ENCODE results near the gene SVIL. TPM values are rescaled to one million over a fixed set of nuclear protein-coding genes. Genes with fewer than 3 reads are reported as not detected.
A peak's percentile ranks its signal among the peaks of the same experiment; 100 is the strongest.

Gene SVIL
- total and polyA plus RNA-seq, 11 donors: 95.2 to 589 (median 355) TPM

DNA sequence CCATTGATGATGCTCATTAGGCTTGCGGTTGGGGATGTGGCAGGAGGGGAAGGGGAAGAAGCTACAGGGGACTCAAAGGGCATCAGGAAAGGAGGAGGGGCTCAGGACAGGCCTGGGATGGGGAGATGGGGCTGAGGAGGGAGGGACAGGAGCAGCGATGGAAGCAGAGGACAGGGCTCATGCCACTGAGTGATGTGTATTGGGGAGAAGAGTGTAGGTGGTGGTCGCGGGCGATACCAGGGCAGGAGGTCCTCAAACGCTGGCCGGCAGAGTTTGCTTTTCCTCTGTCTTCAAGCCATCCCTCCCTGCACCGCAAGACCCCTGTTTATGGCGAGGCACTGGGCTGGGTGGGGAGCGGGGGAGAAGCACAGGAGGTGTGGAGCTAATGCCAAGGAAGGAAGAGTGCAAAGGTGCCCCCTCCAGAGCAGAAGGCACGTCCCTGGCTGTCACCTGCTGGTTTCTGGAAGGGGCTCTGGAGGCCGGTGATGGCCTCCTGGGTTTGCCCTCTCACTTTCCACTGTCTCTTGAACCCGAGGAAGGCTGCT is 134.7 kb downstream of the SVIL start:
- ATAC-seq (peak in 1 of 4 donors; percentile 7), DNase-seq (no peak)
- TF ChIP-seq, protein P1, sequence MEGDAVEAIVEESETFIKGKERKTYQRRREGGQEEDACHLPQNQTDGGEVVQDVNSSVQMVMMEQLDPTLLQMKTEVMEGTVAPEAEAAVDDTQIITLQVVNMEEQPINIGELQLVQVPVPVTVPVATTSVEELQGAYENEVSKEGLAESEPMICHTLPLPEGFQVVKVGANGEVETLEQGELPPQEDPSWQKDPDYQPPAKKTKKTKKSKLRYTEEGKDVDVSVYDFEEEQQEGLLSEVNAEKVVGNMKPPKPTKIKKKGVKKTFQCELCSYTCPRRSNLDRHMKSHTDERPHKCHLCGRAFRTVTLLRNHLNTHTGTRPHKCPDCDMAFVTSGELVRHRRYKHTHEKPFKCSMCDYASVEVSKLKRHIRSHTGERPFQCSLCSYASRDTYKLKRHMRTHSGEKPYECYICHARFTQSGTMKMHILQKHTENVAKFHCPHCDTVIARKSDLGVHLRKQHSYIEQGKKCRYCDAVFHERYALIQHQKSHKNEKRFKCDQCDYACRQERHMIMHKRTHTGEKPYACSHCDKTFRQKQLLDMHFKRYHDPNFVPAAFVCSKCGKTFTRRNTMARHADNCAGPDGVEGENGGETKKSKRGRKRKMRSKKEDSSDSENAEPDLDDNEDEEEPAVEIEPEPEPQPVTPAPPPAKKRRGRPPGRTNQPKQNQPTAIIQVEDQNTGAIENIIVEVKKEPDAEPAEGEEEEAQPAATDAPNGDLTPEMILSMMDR (IDR thresholded peaks at IDR 0.05): no peak
- TF ChIP-seq POLR2A (IDR thresholded peaks at IDR 0.05): no peak
- Histone ChIP-seq H3K4me1 (peaks cover 0 to 4% (median 0%) of the 10 kb centered on the region in 12 donors), H3K27ac (peak overlapping the region in 1 of 12 donors; percentile 24), H3K27me3 (no peaks in the 10 kb centered on the region), H3K9me3 (no peaks in the 10 kb centered on the region), H3K4me3 (no peak overlapping the region), H3K36me3 (peaks cover 0 to 90% (median 26%) of the 10 kb centered on the region in 9 donors)
- intact Hi-C loops (cut with DNase I): loop anchor here in 1 of 10 donors (5.0 to 10.0 kb wide), 2 partner anchors 123 to 1175 kb away; no protein-coding TSS in a partner anchor
- WGBS, 4 donors: 80 to 93% (median 93%) methylated on average over 11 to 13 of the region's 13 CpGs

- no peak overlapping the region for H3K4me3 ChIP-seq
- H3K4me1 ChIP-seq: peaks cover 0 to 4% (median 0%) of the 10 kb centered on the region in 12 donors
- DNase-seq (peak; percentile 63 to 88 (median 65)), ATAC-seq (peak in 3 of 4 donors; percentile 73 to 81 (median 79))
- H3K9me3 ChIP-seq: no peaks in the 10 kb centered on the region
- H3K27me3 ChIP-seq: no peaks in the 10 kb centered on the region
- no peak overlapping the region for H3K27ac ChIP-seq
- 29 to 31% (median 30%) methylated on average over 14 of the region's 14 CpGs for WGBS, 4 donors
- TF ChIP-seq, protein P1 (IDR thresholded peaks at IDR 0.05): peak; percentile 81 to 95 (median 90)
- no peak for TF ChIP-seq POLR2A (IDR thresholded peaks at IDR 0.05)
- intact Hi-C loops (cut with DNase I): loop anchor here in 2 of 10 donors (2.0 to 5.0 kb wide), 2 partner anchors 110 to 119 kb away; no protein-coding TSS in a partner anchor
- H3K36me3 ChIP-seq: peaks cover 2 to 92% (median 54%) of the 10 kb centered on the region in 9 donors
Measured at GRCh38 chr10:29496341-29497162, 138.2 kb downstream of the SVIL start.

GRCh38 chr10:29495366-29495765 is 139.4 kb downstream of the SVIL start:
- no peak overlapping the region for H3K27ac ChIP-seq
- no peak overlapping the region for H3K4me3 ChIP-seq
- WGBS, 4 donors: 69 to 76% (median 72%) methylated on average over 9 of the region's 9 CpGs
- H3K9me3 ChIP-seq: no peaks in the 10 kb centered on the region
- peaks cover 0 to 4% (median 0%) of the 10 kb centered on the region in 12 donors for H3K4me1 ChIP-seq
- no peaks in the 10 kb centered on the region for H3K27me3 ChIP-seq
- TF ChIP-seq POLR2A (IDR thresholded peaks at IDR 0.05): no peak
- TF ChIP-seq, protein P1 (IDR thresholded peaks at IDR 0.05): no peak
- DNase-seq (no peak), ATAC-seq (no peak)
- intact Hi-C loops (cut with DNase I): loop anchor here in 1 of 10 donors (5.0 kb wide), 1 partner anchor 118 kb away; no protein-coding TSS in a partner anchor
- H3K36me3 ChIP-seq: peaks cover 2 to 96% (median 62%) of the 10 kb centered on the region in 9 donors

DNA sequence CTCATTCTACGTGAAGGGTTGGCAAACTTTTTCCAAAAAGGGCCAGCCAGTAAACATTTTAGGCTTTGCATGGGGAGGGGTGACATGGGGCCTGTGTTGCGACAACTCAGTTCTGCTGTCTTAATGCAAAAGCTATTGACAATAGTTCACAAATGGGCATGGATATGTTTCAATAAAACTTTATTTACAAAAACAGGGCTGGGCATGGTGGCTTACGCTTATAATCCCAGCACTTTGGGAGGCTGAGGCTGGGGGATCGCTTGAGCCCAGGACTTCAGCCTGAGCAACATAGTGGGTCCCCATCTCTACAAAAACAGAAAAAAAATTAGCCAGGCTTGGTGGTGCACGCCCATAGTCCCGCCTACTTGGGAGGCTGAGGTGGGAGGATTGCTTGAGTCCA is 141.1 kb downstream of the SVIL start:
- Histone ChIP-seq H3K4me3 (no peak overlapping the region), H3K4me1 (peaks cover 0 to 4% (median 0%) of the 10 kb centered on the region in 12 donors), H3K36me3 (peaks cover 2 to 98% (median 76%) of the 10 kb centered on the region in 9 donors), H3K9me3 (no peaks in the 10 kb centered on the region), H3K27me3 (no peaks in the 10 kb centered on the region), H3K27ac (no peak overlapping the region)
- no peak for ATAC-seq
- intact Hi-C loops (cut with DNase I): no loop called here
- WGBS, 4 donors: 82 to 99% (median 95%) methylated on average over 6 of the region's 6 CpGs
- TF ChIP-seq, protein P1 (IDR thresholded peaks at IDR 0.05): no peak
- TF ChIP-seq POLR2A (IDR thresholded peaks at IDR 0.05): no peak
- DNase-seq: no peak

Measured in heart left ventricle (tissue), 16 donors.